Measurements from ENCODE around the gene PARL.

GRCh38 chr3:183927059-183927458, 42.4 kb upstream of the PARL start:
- no peak for TF ChIP-seq EP300 (IDR thresholded peaks at IDR 0.05; ENCODE audit: borderline replicate concordance)
- TF ChIP-seq RAD21 (IDR thresholded peaks at IDR 0.05; ENCODE audit: low read depth): no peak
- TF ChIP-seq TAF1 (IDR thresholded peaks at IDR 0.05; ENCODE audit: low read depth): no peak
- no peak for TF ChIP-seq EGR1 (IDR thresholded peaks at IDR 0.05)
- no peak for TF ChIP-seq TEAD4 (IDR thresholded peaks at IDR 0.05)
- no peak for TF ChIP-seq CEBPB (IDR thresholded peaks at IDR 0.05)
- TF ChIP-seq FOXM1 (IDR thresholded peaks at IDR 0.05; ENCODE audit: borderline replicate concordance, low read depth): no peak
- TF ChIP-seq REST (IDR thresholded peaks at IDR 0.05; ENCODE audit: low read depth): no peak
- TF ChIP-seq, protein P1, sequence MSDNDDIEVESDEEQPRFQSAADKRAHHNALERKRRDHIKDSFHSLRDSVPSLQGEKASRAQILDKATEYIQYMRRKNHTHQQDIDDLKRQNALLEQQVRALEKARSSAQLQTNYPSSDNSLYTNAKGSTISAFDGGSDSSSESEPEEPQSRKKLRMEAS (IDR thresholded peaks at IDR 0.05): no peak
- TF ChIP-seq TCF12 (IDR thresholded peaks at IDR 0.05; ENCODE audit: low read depth): no peak
- TF ChIP-seq YY1 (IDR thresholded peaks at IDR 0.05; ENCODE audit: low read depth): no peak
- TF ChIP-seq NFIC (IDR thresholded peaks at IDR 0.05): no peak
